Esophagus (tissue), 2 donors: ENCODE data around the gene ARHGDIB. TPM values are rescaled to one million over a fixed set of nuclear protein-coding genes. Genes with fewer than 3 reads are reported as not detected.

Experiments used
- H3K27ac ChIP-seq, 2 donors: one replicate each; pipeline ENCODE4 v1.5.1; 2013; ENCODE audit warnings: low read depth in 2 of 2, mild to moderate bottlenecking in 2 of 2, inconsistent platforms in 1 of 2, low read length in 1 of 2, moderate library complexity in 1 of 2
- H3K27me3 ChIP-seq, 2 donors: one replicate each; pipeline ENCODE4 v1.6.1; 2013; ENCODE audit warnings: low read length in 2 of 2, control low read depth in 1 of 2, mild to moderate bottlenecking in 1 of 2; ENCODE audit not compliant: insufficient read depth in 2 of 2, control insufficient read depth in 1 of 2
- H3K36me3 ChIP-seq, 2 donors: one replicate each; pipeline ENCODE4 v1.6.1; 2013; ENCODE audit warnings: low read length in 1 of 2; ENCODE audit not compliant: control insufficient read depth in 2 of 2, insufficient read depth in 2 of 2
- H3K4me1 ChIP-seq, 2 donors: one replicate each; pipeline ENCODE4 v1.6.1; 2013; ENCODE audit warnings: low read length in 1 of 2; ENCODE audit not compliant: control insufficient read depth in 2 of 2, insufficient read depth in 2 of 2
- H3K4me3 ChIP-seq, 2 donors: one replicate each; pipeline ENCODE4 v1.5.1; 2013; ENCODE audit warnings: low read length in 2 of 2, mild to moderate bottlenecking in 2 of 2, low read depth in 1 of 2, moderate library complexity in 1 of 2
- H3K9me3 ChIP-seq, 2 donors: one replicate each; pipeline ENCODE4 v1.6.1; 2013; ENCODE audit warnings: mild to moderate bottlenecking in 2 of 2, low read depth in 1 of 2, low read length in 1 of 2, moderate library complexity in 1 of 2; ENCODE audit not compliant: control insufficient read depth in 2 of 2, insufficient read depth in 1 of 2
- WGBS, 2 donors: extraction: QIAGEN DNeasy Blood & Tissue Kit; methylation state at CpG; one replicate each; pipeline ENCODE4 v1.1.7; 2013; 5-methylcytosine and 5-hydroxymethylcytosine counted together
- polyA plus RNA-seq, 2 donors: library from polyadenylated mRNA; stranded (reverse); fragments of 200-250 nt; gene quantifications; one replicate each; pipeline ENCODE4 v1.2.3, GENCODE V29; 2013
- donor health status: healthy with polysubstance abuse.
- donor health status: Bipolar disorder and iron deficiency.

ARHGDIB gene
- polyA plus RNA-seq, 2 donors = 69.0 to 86.9 TPM

DNA sequence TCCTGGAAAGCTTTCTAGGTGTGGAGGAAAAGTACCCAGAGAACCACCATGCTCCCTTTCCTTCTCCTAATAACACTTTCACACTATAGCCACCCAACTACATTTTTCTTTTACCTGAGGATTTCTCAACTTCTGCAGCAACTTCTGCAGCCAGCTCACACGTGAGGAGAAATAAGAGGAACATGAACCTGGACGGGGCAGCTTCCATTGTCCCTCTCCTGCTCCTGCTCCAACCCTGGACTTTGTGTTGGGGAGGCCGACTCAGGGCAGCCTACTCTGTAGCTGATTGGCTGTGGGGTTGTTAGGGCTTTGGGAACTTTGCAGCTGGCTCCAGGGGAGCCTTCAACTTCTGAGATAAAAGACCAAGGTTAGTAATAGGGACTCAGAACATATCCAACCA lies 23.1 kb downstream of the ARHGDIB start, which contains the start of gene ERP27:
TSS of gene ERP27 (minus strand) at position 237 of the 400 bp plus-strand sequence. CDS start at position 208, 29 bp downstream.
- H3K4me1 ChIP-seq = no peaks in the 10 kb centered on the region
- 66 to 93% methylated on average over 3 of the region's 3 CpGs for WGBS, 2 donors
- H3K4me3 ChIP-seq = no peak within 1 kb of the TSS
- H3K9me3 ChIP-seq = no peaks in the 10 kb centered on the region
- no peaks in the 10 kb centered on the region for H3K27me3 ChIP-seq
- no peak within 1 kb of the TSS for H3K27ac ChIP-seq
- peaks cover 0 to 4% of the 10 kb centered on the region in 2 donors for H3K36me3 ChIP-seq

DNA sequence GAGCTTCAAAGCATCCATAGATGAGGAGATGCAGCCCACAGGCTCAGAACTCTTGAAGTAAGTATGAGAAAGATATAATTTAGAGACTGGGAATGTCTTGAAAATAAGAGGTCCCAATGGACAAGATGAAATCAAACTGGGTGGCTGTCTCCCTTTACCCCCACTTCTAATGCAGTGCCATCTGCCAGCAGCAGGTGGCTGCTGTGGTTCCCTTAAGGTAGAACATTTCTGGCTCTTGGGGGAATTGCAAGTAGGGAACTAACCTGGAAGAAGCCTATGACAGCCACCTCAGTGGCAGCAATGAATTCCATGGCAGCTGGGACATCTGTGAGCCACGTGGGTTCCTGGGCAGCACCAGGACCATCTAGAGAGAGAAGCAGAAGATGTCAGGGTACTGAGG lies 23.7 kb downstream of the ARHGDIB start:
- H3K27me3 ChIP-seq = no peaks in the 10 kb centered on the region
- H3K27ac ChIP-seq = no peak overlapping the region
- WGBS, 2 donors = 76 to 81% methylated on average over 1 of the region's 1 CpG
- no peak overlapping the region for H3K4me3 ChIP-seq
- H3K9me3 ChIP-seq = no peaks in the 10 kb centered on the region
- no peaks in the 10 kb centered on the region for H3K4me1 ChIP-seq
- H3K36me3 ChIP-seq = peaks cover 0 to 4% of the 10 kb centered on the region in 2 donors

- H3K9me3 ChIP-seq = no peaks in the 10 kb centered on the region
- no peaks in the 10 kb centered on the region for H3K4me1 ChIP-seq
- H3K27ac ChIP-seq = no peak overlapping the region
- WGBS, 2 donors = 80 to 92% methylated on average over 3 of the region's 3 CpGs
- no peak overlapping the region for H3K4me3 ChIP-seq
- H3K36me3 ChIP-seq = no peaks in the 10 kb centered on the region
- H3K27me3 ChIP-seq = no peaks in the 10 kb centered on the region
Observed at GRCh38 chr12:14937014-14937413, 24.4 kb downstream of the ARHGDIB start.

DNA sequence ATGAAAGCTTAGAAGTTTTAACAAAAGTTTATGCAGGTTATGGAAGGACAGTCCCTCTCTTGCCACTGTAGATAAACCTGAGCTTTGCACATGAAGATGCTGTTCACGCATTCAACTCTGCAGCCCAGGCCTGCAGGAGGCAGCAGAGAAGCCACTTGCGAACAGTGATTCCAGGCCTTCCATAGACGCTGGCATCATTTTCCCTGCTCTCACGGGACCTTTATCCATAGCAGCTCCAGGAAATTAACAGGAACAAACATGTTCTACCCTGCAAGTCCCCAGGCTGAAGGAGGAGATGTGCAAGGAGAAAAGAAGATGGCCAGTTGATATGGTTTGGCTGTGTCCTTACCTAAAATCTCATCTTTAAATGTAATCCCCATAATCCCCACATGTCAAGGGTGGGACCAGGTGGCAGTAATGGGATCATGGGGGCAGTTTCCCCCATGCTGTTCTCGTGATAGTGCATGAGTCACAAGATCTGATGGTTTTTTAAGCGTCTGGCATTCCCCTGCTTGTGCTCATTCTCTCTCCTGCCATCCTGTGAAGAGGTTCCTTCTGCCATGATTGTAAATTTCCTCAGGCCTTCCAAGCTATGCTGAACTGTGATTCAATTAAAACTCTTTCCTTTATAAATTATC lies 25.1 kb downstream of the ARHGDIB start:
- no peaks in the 10 kb centered on the region for H3K9me3 ChIP-seq
- WGBS, 2 donors = 73 to 82% methylated on average over 6 of the region's 6 CpGs
- H3K4me1 ChIP-seq = no peaks in the 10 kb centered on the region
- no peak overlapping the region for H3K27ac ChIP-seq
- no peaks in the 10 kb centered on the region for H3K36me3 ChIP-seq
- no peaks in the 10 kb centered on the region for H3K27me3 ChIP-seq
- no peak overlapping the region for H3K4me3 ChIP-seq

GRCh38 chr12:14935031-14935430 lies 26.4 kb downstream of the ARHGDIB start:
- H3K27ac ChIP-seq = no peak overlapping the region
- WGBS, 2 donors = 53 to 70% methylated on average over 4 of the region's 4 CpGs
- no peaks in the 10 kb centered on the region for H3K36me3 ChIP-seq
- H3K9me3 ChIP-seq = no peaks in the 10 kb centered on the region
- no peaks in the 10 kb centered on the region for H3K27me3 ChIP-seq
- no peaks in the 10 kb centered on the region for H3K4me1 ChIP-seq
- H3K4me3 ChIP-seq = no peak overlapping the region

DNA sequence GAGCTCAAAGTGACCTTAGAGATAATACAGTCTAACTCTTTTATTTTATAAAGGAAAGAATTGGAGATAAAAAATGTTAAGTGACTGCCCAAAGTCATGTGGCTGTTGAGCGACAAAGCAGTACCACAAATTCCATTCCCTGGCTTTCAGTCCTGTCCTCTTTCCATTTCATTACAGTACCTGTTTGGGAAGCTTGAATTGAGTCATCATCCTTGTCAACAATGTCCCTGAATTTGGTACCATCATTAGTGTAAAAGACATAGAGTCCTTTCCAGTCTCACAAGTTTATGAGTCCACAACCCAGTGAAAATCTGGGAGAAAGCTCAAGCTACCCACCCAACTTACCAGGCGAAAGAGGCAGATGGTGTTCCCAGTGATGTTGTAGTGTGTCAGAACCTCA lies 26.9 kb downstream of the ARHGDIB start:
- 85 to 94% methylated on average over 2 of the region's 2 CpGs for WGBS, 2 donors
- Histone ChIP-seq H3K27me3 (no peaks in the 10 kb centered on the region), H3K9me3 (no peaks in the 10 kb centered on the region), H3K4me1 (no peaks in the 10 kb centered on the region), H3K36me3 (no peaks in the 10 kb centered on the region), H3K4me3 (no peak overlapping the region), H3K27ac (no peak overlapping the region)

GRCh38 chr12:14931791-14932560 lies 29.4 kb downstream of the ARHGDIB start:
- no peak overlapping the region for H3K4me3 ChIP-seq
- no peak overlapping the region for H3K27ac ChIP-seq
- no peaks in the 10 kb centered on the region for H3K36me3 ChIP-seq
- no peaks in the 10 kb centered on the region for H3K27me3 ChIP-seq
- no peaks in the 10 kb centered on the region for H3K9me3 ChIP-seq
- WGBS, 2 donors = 89 to 95% methylated on average over 7 of the region's 7 CpGs
- H3K4me1 ChIP-seq = no peaks in the 10 kb centered on the region

DNA sequence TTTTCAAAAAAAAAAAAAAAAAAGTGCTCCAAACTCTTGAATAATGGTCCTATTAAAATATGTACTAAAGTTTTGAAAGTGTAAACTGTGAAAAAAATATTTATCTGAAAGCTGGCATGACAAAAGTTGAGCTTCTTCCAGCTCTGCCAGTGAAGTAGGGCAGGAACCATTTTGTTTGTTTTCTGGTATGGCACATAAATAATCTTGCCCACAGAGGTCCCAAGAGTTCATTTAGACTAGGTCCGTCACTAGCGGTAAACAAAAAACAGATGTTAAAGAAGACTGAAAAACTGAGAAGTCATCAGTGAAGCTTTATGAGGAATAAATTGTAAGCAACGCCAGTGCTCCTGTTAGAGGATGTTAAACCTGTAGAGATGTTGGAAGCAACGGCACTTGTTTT lies 30.0 kb downstream of the ARHGDIB start:
- Histone ChIP-seq H3K4me3 (no peak overlapping the region), H3K9me3 (no peaks in the 10 kb centered on the region), H3K36me3 (no peaks in the 10 kb centered on the region), H3K27me3 (no peaks in the 10 kb centered on the region), H3K27ac (no peak overlapping the region), H3K4me1 (no peaks in the 10 kb centered on the region)
- WGBS, 2 donors = 80 to 83% methylated on average over 4 of the region's 4 CpGs

- Histone ChIP-seq H3K9me3 (no peaks in the 10 kb centered on the region), H3K4me1 (no peaks in the 10 kb centered on the region), H3K27ac (no peak overlapping the region), H3K36me3 (no peaks in the 10 kb centered on the region), H3K4me3 (no peak overlapping the region), H3K27me3 (no peaks in the 10 kb centered on the region)
Observed at GRCh38 chr12:14930299-14930698, 31.1 kb downstream of the ARHGDIB start.

DNA sequence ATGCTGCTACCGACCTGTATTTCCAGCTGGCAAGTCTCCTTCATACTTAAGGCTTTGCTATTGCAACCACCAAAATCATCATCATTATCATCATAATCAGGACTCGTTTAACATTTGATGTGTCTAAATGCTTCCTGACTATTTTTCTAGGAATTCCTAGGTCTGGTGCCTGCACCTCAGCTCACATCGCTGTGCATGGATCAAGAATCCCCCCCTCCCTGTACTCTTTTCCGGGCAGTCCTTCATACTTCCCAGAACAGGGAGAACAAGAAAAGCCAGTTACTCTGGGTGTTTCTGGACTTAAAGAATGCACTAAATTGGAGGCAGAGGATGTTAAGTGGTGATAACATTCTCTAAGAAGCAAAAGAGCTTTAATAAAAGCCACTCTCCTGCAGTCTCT lies 32.5 kb downstream of the ARHGDIB start:
- 20 to 30% methylated on average over 4 of the region's 4 CpGs for WGBS, 2 donors
- Histone ChIP-seq H3K9me3 (no peaks in the 10 kb centered on the region), H3K4me1 (no peaks in the 10 kb centered on the region), H3K4me3 (peak overlapping the region in 1 of 2 donors; percentile 26), H3K36me3 (no peaks in the 10 kb centered on the region), H3K27me3 (no peaks in the 10 kb centered on the region), H3K27ac (peak overlapping the region in 1 of 2 donors; percentile 13)
